ENCODE results near the gene KIF25.

The KIF25 gene

DNA sequence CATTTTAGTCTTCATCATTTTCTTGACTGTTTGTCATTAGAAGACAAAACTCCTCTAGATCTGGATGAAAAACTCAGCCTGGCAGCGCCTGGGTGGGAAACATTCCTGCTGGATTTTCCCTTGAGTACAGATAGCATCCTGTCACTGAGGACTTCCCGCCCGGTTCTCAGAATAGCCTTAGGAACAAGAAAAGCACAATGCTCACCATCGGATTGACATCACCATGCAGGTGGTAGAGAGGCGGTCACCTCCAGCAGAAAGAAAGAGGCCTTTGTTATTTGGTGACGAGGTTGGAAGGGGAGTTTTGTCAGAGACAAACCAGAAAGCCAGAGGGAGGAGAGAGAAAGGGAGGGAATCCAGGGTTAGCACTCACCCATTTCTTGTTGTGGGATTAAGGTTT, 39.8 kb downstream of the KIF25 start:
- DNase-seq (ENCODE audit: low spot score): no peak

DNA sequence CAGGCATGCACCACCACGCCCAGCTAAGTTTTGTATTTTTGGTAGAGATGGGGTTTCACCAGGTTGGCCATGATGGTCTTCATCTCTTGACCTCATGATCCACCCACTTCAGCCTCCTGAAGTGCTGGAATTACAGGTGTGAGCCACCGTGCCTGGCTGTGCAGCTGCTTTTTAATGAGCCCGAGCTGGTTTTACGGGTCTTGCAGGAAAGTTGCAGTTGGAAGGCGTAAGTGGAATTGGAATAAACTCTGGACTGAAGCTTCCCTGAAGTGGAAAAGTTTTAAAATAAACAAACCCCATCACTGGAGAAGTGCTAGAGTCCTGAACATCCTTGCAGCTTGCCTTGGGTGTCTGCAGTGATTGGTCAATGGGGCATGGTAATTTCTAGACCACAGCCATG, 40.4 kb downstream of the KIF25 start:
- DNase-seq (ENCODE audit: low spot score): no peak

GRCh38 chr6:168038576-168039140, 41.2 kb downstream of the KIF25 start:
- DNase-seq (ENCODE audit: low spot score): no peak

DNA sequence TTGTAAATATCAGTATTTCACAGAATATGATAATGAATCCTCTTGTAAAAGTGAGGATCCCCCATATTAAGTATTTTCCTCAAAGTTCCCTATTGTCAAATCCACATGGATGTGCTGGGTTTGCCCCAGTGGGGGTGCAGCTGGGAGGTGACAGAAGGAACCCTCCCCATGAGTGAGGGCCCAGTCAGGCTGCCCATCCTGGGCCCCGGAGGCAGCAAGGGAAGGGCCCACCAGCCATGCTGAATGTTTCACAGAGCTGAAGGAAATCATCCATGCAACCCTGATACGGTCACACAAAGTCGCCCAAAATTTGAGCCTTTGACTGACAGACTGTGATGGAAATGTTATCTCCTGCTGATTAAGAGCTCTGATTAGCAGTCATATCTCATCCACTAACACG, 41.8 kb downstream of the KIF25 start:
- DNase-seq (ENCODE audit: low spot score): no peak

GRCh38 chr6:168039849-168040248, 42.4 kb downstream of the KIF25 start:
- DNase-seq (ENCODE audit: low spot score): no peak

DNA sequence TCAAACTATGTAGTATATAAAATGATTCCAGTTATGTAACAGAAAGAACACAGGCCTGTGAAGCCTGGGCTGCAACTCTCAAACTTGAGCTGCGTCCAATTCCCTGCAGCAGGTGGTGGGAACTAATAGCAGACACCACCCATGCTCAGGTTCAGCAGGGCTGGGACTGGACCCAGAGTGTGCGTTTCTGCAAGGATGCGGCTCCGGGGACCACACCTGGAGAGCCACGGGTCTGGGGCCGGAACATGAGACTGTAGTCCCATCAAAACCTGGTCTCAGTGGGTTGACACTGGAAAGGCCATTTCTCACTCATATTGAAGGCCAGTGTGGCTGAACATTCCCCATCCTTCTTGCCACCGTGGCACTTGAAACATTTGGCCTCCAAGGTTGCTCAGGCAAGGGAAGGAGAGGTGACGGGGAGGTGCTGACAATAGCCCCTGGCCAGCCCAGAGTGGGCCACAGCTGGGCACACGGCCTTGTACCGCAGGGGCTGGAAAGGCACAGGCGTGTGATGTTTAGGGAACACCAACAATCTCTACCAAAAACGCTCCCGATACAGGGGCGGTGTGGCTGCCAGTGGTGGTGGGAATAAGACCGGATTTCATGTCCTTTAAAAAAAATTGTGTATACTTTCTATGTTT, 43.5 kb downstream of the KIF25 start:
- DNase-seq (ENCODE audit: low spot score): no peak

DNA sequence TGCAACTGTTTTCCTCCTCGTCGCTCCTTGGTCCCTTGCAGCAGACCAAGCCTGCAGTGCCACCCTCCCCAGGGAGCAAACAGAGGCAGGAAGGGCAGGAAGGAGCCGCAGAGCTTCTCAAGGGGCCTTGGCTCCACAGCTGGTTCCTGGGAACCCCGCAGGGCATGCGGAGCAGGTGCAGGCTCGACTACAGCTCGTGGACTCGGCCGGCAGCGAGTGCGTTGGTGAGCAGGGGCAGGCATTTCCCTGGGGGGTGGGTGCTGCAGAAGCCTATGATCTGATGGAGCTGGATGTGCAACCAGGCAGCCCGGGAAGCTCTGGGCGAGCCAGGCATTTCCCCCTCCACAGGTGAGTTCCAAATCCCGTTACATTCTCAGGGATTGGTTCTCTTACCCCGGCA, 44.5 kb downstream of the KIF25 start:
- no peak for DNase-seq (ENCODE audit: low spot score)

- DNase-seq (ENCODE audit: low spot score): no peak
These were observed 45.1 kb downstream of the KIF25 start for GRCh38 chr6:168042426-168043192.

GRCh38 chr6:168043193-168043847, 45.8 kb downstream of the KIF25 start:
- no peak for DNase-seq (ENCODE audit: low spot score)

GRCh38 chr6:168043848-168044415, 46.5 kb downstream of the KIF25 start:
- DNase-seq (ENCODE audit: low spot score): no peak

GRCh38 chr6:168044521-168045130, 47.2 kb downstream of the KIF25 start:
- no peak for DNase-seq (ENCODE audit: low spot score)

- no peak for DNase-seq (ENCODE audit: low spot score)
These were observed 47.7 kb downstream of the KIF25 start for GRCh38 chr6:168045141-168045691.

DNA sequence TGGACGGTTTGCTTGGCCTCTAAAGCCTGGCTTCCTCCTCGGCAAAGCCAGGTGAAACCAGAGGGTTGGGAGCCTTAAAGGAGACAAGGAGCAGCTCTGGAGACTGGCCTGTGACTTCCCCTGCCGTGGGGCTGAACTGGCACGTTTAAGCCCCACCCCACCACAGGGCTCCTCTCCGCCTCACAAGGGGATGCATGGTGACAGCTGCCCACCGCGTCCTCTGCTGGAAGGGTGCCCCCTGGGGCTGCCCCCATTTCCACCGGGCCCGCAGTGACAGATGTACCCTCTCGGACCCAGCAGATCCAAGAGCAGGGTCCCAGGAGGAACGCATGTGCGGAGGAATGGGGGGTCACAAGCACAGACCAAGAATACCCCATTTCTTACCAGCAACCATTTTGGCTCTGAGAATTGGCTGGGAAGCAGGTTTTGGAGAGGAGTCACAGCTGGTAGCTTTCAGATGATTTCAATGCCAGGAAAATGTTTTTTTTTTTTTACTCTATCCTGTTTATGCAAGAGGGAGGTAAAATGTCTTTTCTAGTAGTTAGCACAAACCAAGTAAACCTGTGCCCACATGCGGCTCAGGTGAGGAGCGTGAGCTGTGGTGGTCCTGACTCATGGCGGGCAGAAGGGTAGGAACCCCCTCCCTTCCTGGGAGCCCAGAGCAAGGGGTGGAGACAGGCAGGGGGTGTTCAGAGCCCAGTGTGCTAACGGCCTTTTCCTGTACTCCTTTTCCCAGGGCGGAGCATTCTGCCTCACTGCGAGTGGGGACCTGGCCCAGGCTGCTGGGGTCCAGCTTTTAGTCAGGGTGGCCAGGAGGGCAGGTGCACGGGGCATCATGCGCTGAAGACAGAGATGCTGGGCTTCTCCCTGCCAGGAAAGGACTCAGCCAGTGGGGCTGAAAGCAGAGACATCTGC, 48.5 kb downstream of the KIF25 start:
- DNase-seq (ENCODE audit: low spot score): no peak

GRCh38 chr6:168046696-168047095, 49.2 kb downstream of the KIF25 start:
- DNase-seq (ENCODE audit: low spot score): no peak

- no peak for DNase-seq (ENCODE audit: low spot score)
These were observed 50.6 kb downstream of the KIF25 start for GRCh38 chr6:168047841-168048723.

DNA sequence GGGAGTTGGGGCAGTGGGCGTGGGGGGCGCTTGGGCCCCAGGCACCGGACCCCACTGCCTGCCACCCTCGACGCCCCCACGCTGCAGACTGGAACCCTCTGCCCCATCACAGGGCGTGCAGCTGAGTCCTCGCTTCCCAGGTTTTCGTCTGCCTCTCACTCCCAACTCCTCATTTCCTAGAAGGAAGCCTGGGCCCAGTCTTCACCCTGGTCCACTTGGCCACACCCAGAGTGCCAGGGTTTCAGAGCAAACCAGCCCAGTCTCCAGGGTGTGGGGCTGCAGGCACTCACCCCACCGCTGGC, 51.2 kb downstream of the KIF25 start:
- no peak for DNase-seq (ENCODE audit: low spot score)

- no peak for DNase-seq (ENCODE audit: low spot score)
These were observed 51.8 kb downstream of the KIF25 start for GRCh38 chr6:168049277-168049676.

GRCh38 chr6:168049706-168050224, 52.3 kb downstream of the KIF25 start:
- no peak for DNase-seq (ENCODE audit: low spot score)

DNA sequence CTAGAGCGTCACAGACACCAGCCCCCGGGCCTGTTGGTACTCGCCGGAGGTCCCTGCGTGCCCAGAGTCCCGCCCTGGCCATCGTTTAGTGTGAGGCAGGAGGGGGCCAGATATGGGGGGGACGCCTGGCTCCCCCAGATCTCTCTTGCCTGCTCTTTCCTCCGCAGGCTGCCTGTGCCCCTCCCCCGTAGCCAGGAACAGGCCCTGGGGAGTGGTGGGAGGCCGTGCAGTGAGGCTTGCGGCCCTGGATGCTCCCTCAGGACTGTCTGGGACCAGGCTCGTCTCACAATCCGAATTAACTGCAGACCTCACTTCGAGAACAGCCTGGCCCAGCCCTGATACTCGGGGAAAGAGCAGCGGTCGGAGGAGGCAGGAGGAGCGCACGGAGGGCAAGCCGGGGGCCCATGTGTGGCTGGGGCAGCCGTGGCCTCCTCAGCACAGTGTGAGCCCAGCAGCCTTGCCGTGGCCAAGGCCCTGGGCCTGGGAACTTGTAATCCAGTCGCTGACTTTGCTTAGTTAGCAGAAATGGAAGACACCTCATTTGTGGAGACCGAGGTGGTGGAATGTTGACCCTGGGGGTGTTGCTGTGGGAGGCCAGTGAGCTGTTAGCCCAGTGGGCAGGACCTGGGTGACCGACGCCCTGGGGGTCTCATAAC, 52.9 kb downstream of the KIF25 start:
- no peak for DNase-seq (ENCODE audit: low spot score)
